HEK293 (cell line): ENCODE measurements around the gene CDC25C.
A peak's percentile ranks its signal among the peaks of the same experiment; 100 is the strongest.

Source experiments
- ZBTB11 ChIP-seq: fragments of 450-650 bp; formaldehyde crosslinking; conservative IDR thresholded peaks from 2 replicates; pipeline ENCODE4 v1.5.1; 2016; ENCODE audit warnings: low read depth, missing biosample characterization, missing genetic modification characterization
- ZBTB26 ChIP-seq: fragments of 450-650 bp; formaldehyde crosslinking; optimal IDR thresholded peaks from 2 replicates; pipeline ENCODE3; 2016; ENCODE audit warnings: missing biosample characterization, mild to moderate bottlenecking, missing genetic modification characterization
- ZNF121 ChIP-seq: fragments of 450-650 bp; formaldehyde crosslinking; IDR thresholded peaks from 2 replicates; pipeline ENCODE4 v1.5.1; 2016; ENCODE audit warnings: missing biosample characterization, missing genetic modification characterization
- ZNF266 ChIP-seq: fragments of 450-650 bp; formaldehyde crosslinking; IDR thresholded peaks from 2 replicates; pipeline ENCODE4 v1.5.1; 2016; ENCODE audit warnings: missing biosample characterization, missing genetic modification characterization, low read depth
- ZNF280D ChIP-seq: fragments of 450-650 bp; formaldehyde crosslinking; IDR thresholded peaks from 2 replicates; pipeline ENCODE4 v1.5.1; 2016; ENCODE audit warnings: missing biosample characterization, missing genetic modification characterization
- ZNF324 ChIP-seq: fragments of 450-650 bp; formaldehyde crosslinking; IDR thresholded peaks from 2 replicates; pipeline ENCODE4 v1.5.1; 2016; ENCODE audit warnings: missing biosample characterization, missing genetic modification characterization
- ZNF341 ChIP-seq: fragments of 450-650 bp; formaldehyde crosslinking; IDR thresholded peaks from 2 replicates; pipeline ENCODE4; 2016; ENCODE audit warnings: low read depth, missing biosample characterization, missing genetic modification characterization
- ZNF366 ChIP-seq: fragments of 450-650 bp; formaldehyde crosslinking; conservative IDR thresholded peaks from 2 replicates; pipeline ENCODE4 v1.5.1; 2016; ENCODE audit warnings: missing biosample characterization, missing genetic modification characterization
- ZNF433 ChIP-seq: fragments of 450-650 bp; formaldehyde crosslinking; IDR thresholded peaks from 2 replicates; pipeline ENCODE4 v1.5.1; 2016; ENCODE audit warnings: missing biosample characterization, missing genetic modification characterization, low read depth
- ZNF518A ChIP-seq: fragments of 450-650 bp; formaldehyde crosslinking; conservative IDR thresholded peaks from 2 replicates; pipeline ENCODE4 v1.5.1; 2016; ENCODE audit warnings: low read depth, missing biosample characterization, missing genetic modification characterization
- ZNF521 ChIP-seq: fragments of 450-650 bp; formaldehyde crosslinking; IDR thresholded peaks from 2 replicates; pipeline ENCODE4 v1.5.1; 2017; ENCODE audit warnings: missing biosample characterization, mild to moderate bottlenecking, missing genetic modification characterization
- ZNF549 ChIP-seq: fragments of 450-650 bp; IDR thresholded peaks from 2 replicates; pipeline ENCODE4 v1.5.1; 2018; ENCODE audit warnings: missing biosample characterization, missing genetic modification characterization, mild to moderate bottlenecking, inconsistent platforms, moderate library complexity
- ZNF555 ChIP-seq: fragments of 450-650 bp; formaldehyde crosslinking; conservative IDR thresholded peaks from 2 replicates; pipeline ENCODE4 v1.5.1; 2017; ENCODE audit warnings: missing biosample characterization, mild to moderate bottlenecking, missing genetic modification characterization, inconsistent platforms
- ZNF660 ChIP-seq: fragments of 450-650 bp; IDR thresholded peaks from 2 replicates; pipeline ENCODE4 v1.5.1; 2018; ENCODE audit warnings: missing biosample characterization, mild to moderate bottlenecking, missing genetic modification characterization
- ZNF701 ChIP-seq: fragments of 450-650 bp; formaldehyde crosslinking; IDR thresholded peaks from 2 replicates; pipeline ENCODE4 v1.5.1; 2016; ENCODE audit warnings: missing biosample characterization, missing genetic modification characterization
- ZNF791 ChIP-seq: fragments of 450-650 bp; formaldehyde crosslinking; IDR thresholded peaks from 2 replicates; pipeline ENCODE4 v1.5.1; 2016; ENCODE audit warnings: missing biosample characterization, missing genetic modification characterization
- ZXDB ChIP-seq: fragments of 450-650 bp; formaldehyde crosslinking; IDR thresholded peaks from 2 replicates; pipeline ENCODE4 v1.5.1; 2016; ENCODE audit warnings: missing biosample characterization, missing genetic modification characterization
- TF ChIP-seq, protein P1 (sequence below): fragments of 450-650 bp; formaldehyde crosslinking; IDR thresholded peaks from 2 replicates; pipeline ENCODE4 v1.5.1; 2017; ENCODE audit warnings: missing biosample characterization, missing genetic modification characterization

Gene CDC25C

GRCh38 chr5:138336952-138337684, 5.5 kb upstream of the CDC25C start (continued):
- TF ChIP-seq ZBTB26 (tag by site-specific recombination) = no peak
- no peak for TF ChIP-seq ZNF518A
- TF ChIP-seq ZNF660 = peak; percentile 83
- TF ChIP-seq ZNF121 (tag by site-specific recombination) = no peak
- no peak for TF ChIP-seq ZNF549 (tag by site-specific recombination)
- TF ChIP-seq, protein P1, sequence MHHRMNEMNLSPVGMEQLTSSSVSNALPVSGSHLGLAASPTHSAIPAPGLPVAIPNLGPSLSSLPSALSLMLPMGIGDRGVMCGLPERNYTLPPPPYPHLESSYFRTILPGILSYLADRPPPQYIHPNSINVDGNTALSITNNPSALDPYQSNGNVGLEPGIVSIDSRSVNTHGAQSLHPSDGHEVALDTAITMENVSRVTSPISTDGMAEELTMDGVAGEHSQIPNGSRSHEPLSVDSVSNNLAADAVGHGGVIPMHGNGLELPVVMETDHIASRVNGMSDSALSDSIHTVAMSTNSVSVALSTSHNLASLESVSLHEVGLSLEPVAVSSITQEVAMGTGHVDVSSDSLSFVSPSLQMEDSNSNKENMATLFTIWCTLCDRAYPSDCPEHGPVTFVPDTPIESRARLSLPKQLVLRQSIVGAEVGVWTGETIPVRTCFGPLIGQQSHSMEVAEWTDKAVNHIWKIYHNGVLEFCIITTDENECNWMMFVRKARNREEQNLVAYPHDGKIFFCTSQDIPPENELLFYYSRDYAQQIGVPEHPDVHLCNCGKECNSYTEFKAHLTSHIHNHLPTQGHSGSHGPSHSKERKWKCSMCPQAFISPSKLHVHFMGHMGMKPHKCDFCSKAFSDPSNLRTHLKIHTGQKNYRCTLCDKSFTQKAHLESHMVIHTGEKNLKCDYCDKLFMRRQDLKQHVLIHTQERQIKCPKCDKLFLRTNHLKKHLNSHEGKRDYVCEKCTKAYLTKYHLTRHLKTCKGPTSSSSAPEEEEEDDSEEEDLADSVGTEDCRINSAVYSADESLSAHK (tag by site-specific recombination) = no peak
- peak; percentile 94 for TF ChIP-seq ZNF366 (tag by site-specific recombination)
- TF ChIP-seq ZNF521 (tag by site-specific recombination) = no peak
- peak; percentile 93; the same call in 1 of the 2 replicates for TF ChIP-seq ZXDB
- peak; percentile 99 for TF ChIP-seq ZNF341
- no peak for TF ChIP-seq ZNF555 (tag by site-specific recombination)
- no peak for TF ChIP-seq ZNF701 (tag by site-specific recombination)
- TF ChIP-seq ZNF433 (tag by site-specific recombination) = no peak
- no peak for TF ChIP-seq ZNF791 (tag by site-specific recombination)
- TF ChIP-seq ZNF280D (tag by site-specific recombination) = peak; percentile 11; the same call in 1 of the 2 replicates
- no peak for TF ChIP-seq ZBTB11 (tag by site-specific recombination)
- no peak for TF ChIP-seq ZNF266 (tag by site-specific recombination)
- TF ChIP-seq ZNF324 = peak; percentile 92
